GM12878 (cell line): ENCODE measurements around the gene FRMPD2. TPM values are rescaled to one million over a fixed set of nuclear protein-coding genes. Genes with fewer than 3 reads are reported as not detected.

ENCODE experiments used
- ATAC-seq: fragments of 200-7000 bp; cut with Tn5 transposase; 3 replicates; pipeline ENCODE4 v1.9.1; 2020; ENCODE audit warnings: mild to moderate bottlenecking, moderate library complexity
- BruUV-seq: library from RNA; stranded (reverse); fragments of 400-500 nt; replicated peaks from 2 replicates; lab custom pipeline; 2021; lab: Mats Ljungman, UMichigan
- CTCF ChIA-PET: fragments of 300-600 bp; sonication (Branson Sonifier 250); formaldehyde crosslinking; extraction: SDS; loops from one replicate; lab custom pipeline; 2021; ENCODE audit warnings: inconsistent platforms; lab: Yijun Ruan, JAX
- POLR2A ChIA-PET: fragments of 350-600 bp; formaldehyde crosslinking; extraction: SDS; loops from one replicate; lab custom pipeline; 2021; ENCODE audit warnings: inconsistent platforms; lab: Charles Lee
- RAD21 ChIA-PET: fragments of 300-600 bp; sonication (Branson Sonifier 250); formaldehyde crosslinking; loops from one replicate; lab custom pipeline; 2023; ENCODE audit warnings: antibody characterized with exemption; ENCODE audit not compliant: unreplicated experiment; lab: Charles Lee
- SMC1A ChIA-PET: fragments of 300-600 bp; sonication (Branson Sonifier 250); formaldehyde crosslinking; loops from one replicate; lab custom pipeline; 2023; ENCODE audit not compliant: unreplicated experiment, uncharacterized antibody; lab: Charles Lee
- DNase-seq: peaks from one replicate; pipeline ENCODE4 v3.0.0-alpha.2; 2011; ENCODE audit warnings: low read depth, low spot score
- FAIRE-seq: peaks from 3 replicates; lab custom pipeline; 2011; peaks lifted over from hg19 to GRCh38; lab: Jason Lieb, UNC
- H2AFZ ChIP-seq: 2 replicates; pipeline ENCODE4 v1.6.0; 2011; ENCODE audit warnings: low read depth, low read length, control low read depth; ENCODE audit not compliant: control insufficient read depth
- H3K27ac ChIP-seq: 2 replicates; pipeline ENCODE4 v1.5.1; 2011; ENCODE audit warnings: control low read depth; ENCODE audit not compliant: control insufficient read depth, insufficient read depth
- H3K27me3 ChIP-seq, 2 experiments: replicated peaks in 1 of 2; 2 replicates each; pipeline versions ENCODE4 v1.6.0 to v1.6.1; 2011; ENCODE audit warnings: low read length in 1 of 2; ENCODE audit not compliant: control insufficient read depth in 2 of 2, insufficient read depth in 2 of 2
- H3K36me3 ChIP-seq, 2 experiments: 2 replicates each; pipeline ENCODE4 v1.5.1; 2011; ENCODE audit warnings: low read length in 1 of 2; ENCODE audit not compliant: control insufficient read depth in 2 of 2, insufficient read depth in 2 of 2
- H3K4me1 ChIP-seq: 2 replicates; pipeline ENCODE4 v1.6.1; 2011; ENCODE audit warnings: mild to moderate bottlenecking, low read length, moderate library complexity, mixed read lengths; ENCODE audit not compliant: control insufficient read depth, insufficient read depth
- H3K4me2 ChIP-seq: 2 replicates; pipeline ENCODE4 v1.6.0; 2011; ENCODE audit warnings: control low read depth; ENCODE audit not compliant: control insufficient read depth, insufficient read depth
- H3K4me3 ChIP-seq: fragments of 200-600 bp; sonication (generic); 2 replicates; pipeline ENCODE4 v1.5.1; 2016
- H3K79me2 ChIP-seq: 2 replicates; pipeline ENCODE4 v1.6.0; 2011; ENCODE audit warnings: low read length; ENCODE audit not compliant: control insufficient read depth, insufficient read depth
- H3K9ac ChIP-seq: 2 replicates; pipeline ENCODE4 v1.8.0; 2011; ENCODE audit warnings: low read length, control low read depth, mixed read lengths; ENCODE audit not compliant: control insufficient read depth, insufficient read depth
- H3K9me3 ChIP-seq: replicated peaks from 3 replicates; pipeline ENCODE4 v1.5.1; 2011; ENCODE audit warnings: mild to moderate bottlenecking, low read length; ENCODE audit not compliant: control insufficient read depth, insufficient read depth
- H4K20me1 ChIP-seq: 2 replicates; pipeline ENCODE4 v1.6.0; 2011; ENCODE audit not compliant: control insufficient read depth, insufficient read depth
- CHD1 ChIP-seq: IDR thresholded peaks from 2 replicates; pipeline ENCODE4 v1.6.1; 2012; ENCODE audit warnings: low read depth, low read length, improper control_type of control experiment
- EGR1 ChIP-seq, 2 experiments: IDR thresholded peaks; 1 replicate in 1 of 2; 2 replicates in 1 of 2; pipeline ENCODE4 v1.6.1; 2011 to 2012; ENCODE audit warnings: low read depth in 2 of 2, low read length in 2 of 2, borderline replicate concordance in 1 of 2, mild to moderate bottlenecking in 1 of 2, moderate library complexity in 1 of 2
- FOS ChIP-seq: IDR thresholded peaks from 3 replicates; pipeline ENCODE4 v1.6.1; 2011; ENCODE audit warnings: borderline replicate concordance; ENCODE audit not compliant: insufficient read length; ENCODE audit errors: extremely low read depth
- HCFC1 ChIP-seq: fragments of 150-350 bp; IDR thresholded peaks from 2 replicates; pipeline ENCODE4 v1.6.1; 2014; ENCODE audit warnings: low read length
- IKZF2 ChIP-seq, 2 experiments: fragments of 450-650 bp; IDR thresholded peaks; 2 replicates each; pipeline ENCODE4 v1.6.1; 2017; ENCODE audit warnings: mild to moderate bottlenecking in 2 of 2, moderate library complexity in 2 of 2
- MEF2A ChIP-seq: IDR thresholded peaks from 2 replicates; pipeline ENCODE4 v1.6.1; 2011; ENCODE audit warnings: low read depth, mild to moderate bottlenecking, low read length, moderate library complexity; ENCODE audit not compliant: insufficient read depth
- RFX5 ChIP-seq: IDR thresholded peaks from 2 replicates; pipeline ENCODE4 v1.6.1; 2011; ENCODE audit warnings: low read depth, low read length, improper control_type of control experiment
- SIN3A ChIP-seq: IDR thresholded peaks from 2 replicates; pipeline ENCODE4 v1.6.1; 2012; ENCODE audit warnings: low read depth, low read length, improper control_type of control experiment
- SMAD5 ChIP-seq: IDR thresholded peaks from 2 replicates; pipeline ENCODE4 v1.6.1; 2016; ENCODE audit warnings: antibody characterized with exemption, low read depth
- TCF7 ChIP-seq: IDR thresholded peaks from 2 replicates; pipeline ENCODE4 v1.6.1; 2014; ENCODE audit warnings: antibody characterized with exemption, borderline replicate concordance
- ZNF622 ChIP-seq: fragments of 450-650 bp; IDR thresholded peaks from 2 replicates; pipeline ENCODE4 v1.6.1; 2017; ENCODE audit warnings: mild to moderate bottlenecking, inconsistent platforms
- whole genome bisulfite sequencing: methylation state at CpG from one replicate; pipeline ENCODE4 v1.1.6; 2016; ENCODE audit warnings: low lambda C conversion rate; ENCODE audit not compliant: insufficient replicate concordance, insufficient coverage; ENCODE audit errors: missing lambda C conversion rate; 5-methylcytosine and 5-hydroxymethylcytosine counted together
- in situ Hi-C: fragments of 300-500 bp; cut with MboI; formaldehyde crosslinking; loops from 9 replicates; pipeline ENCODE4 v1.14.3; 2018; ENCODE audit warnings: mixed read lengths
- intact Hi-C: fragments of 100-400 bp; cut with micrococcal nuclease; formaldehyde crosslinking; loops from one replicate; pipeline ENCODE4 v1.14.2; 2022; ENCODE audit not compliant: unreplicated experiment
- polyA plus RNA-seq, 11 experiments: library from polyadenylated mRNA; depleted of rRNA in 4 of 11; unstranded in 6 of 11; stranded (reverse) in 5 of 11; fragments of >200 nt; fragmentation: Nextera tagmentation in 4 of 11; fragmentation: Illumina TruSeq in 1 of 11; extraction: Ambion mirVana in 4 of 11; extraction: Trizol in 1 of 11; gene quantifications; 1 replicate in 1 of 11; 2 replicates in 10 of 11; pipeline versions ENCODE4 v1.2.1 to v1.2.3, GENCODE V29; 2011 to 2016; ENCODE audit warnings: inconsistent platforms in 2 of 11, missing spikeins in 2 of 11, low read depth in 1 of 11
- total RNA-seq, 4 experiments: library from RNA; depleted of rRNA in 3 of 4; stranded (reverse); fragments of >200 nt in 3 of 4; fragmentation: Illumina TruSeq in 1 of 4; extraction: Trizol in 1 of 4; gene quantifications; 2 replicates each; pipeline versions ENCODE4 v1.2.1 to v1.2.3, GENCODE V29; 2013 to 2021
- TF ChIP-seq, protein P1 (sequence below): fragments of 150-350 bp; IDR thresholded peaks from 2 replicates; pipeline ENCODE4 v1.6.1; 2014; ENCODE audit warnings: mild to moderate bottlenecking, low read depth, low read length
- TF ChIP-seq, protein P2 (sequence below): IDR thresholded peaks from 2 replicates; pipeline ENCODE4 v1.6.1; 2012; ENCODE audit warnings: low read depth, low read length, improper control_type of control experiment
- TF ChIP-seq, protein P3 (sequence below): fragments of 450-650 bp; IDR thresholded peaks from 2 replicates; pipeline ENCODE4 v1.6.1; 2017; ENCODE audit warnings: mild to moderate bottlenecking, moderate library complexity

Gene FRMPD2
- total and polyA plus RNA-seq, 10 of the 15 experiments (the other 5 are each of a cell fraction or from before 2014, with no cell fraction given) = 0.38 to 5.7 (median 1.4) TPM

DNA sequence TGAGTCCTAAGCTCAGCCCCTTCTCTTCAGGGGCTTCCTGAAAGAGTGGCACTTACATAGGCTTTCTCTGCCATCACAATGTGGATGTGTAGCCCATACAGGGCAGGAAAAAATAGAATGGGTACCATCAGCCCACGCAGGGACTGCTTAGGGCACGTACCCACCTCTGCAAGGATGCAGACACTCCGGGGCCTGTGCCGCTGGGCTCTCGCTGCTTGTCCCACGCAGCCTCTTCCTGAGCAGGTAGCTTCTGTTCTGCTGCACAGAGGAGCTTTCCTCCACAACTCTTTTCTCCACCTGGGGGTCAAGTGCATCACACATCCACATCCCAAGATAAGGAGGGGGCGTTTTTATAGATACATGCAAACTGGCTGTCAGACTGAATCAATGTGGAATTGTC lies 34.3 kb downstream of the FRMPD2 start:
- no peak overlapping the region for H3K4me3 ChIP-seq
- WGBS = 61% methylated on average over 7 of the region's 7 CpGs
- no peak for FAIRE-seq
- in situ Hi-C loops (no loop called here), intact Hi-C loops (no loop called here)
- no peaks in the 10 kb centered on the region for H3K27me3 ChIP-seq
- TF ChIP-seq SMAD5 (no peak), TCF7 (no peak), RFX5 (no peak), SIN3A (no peak), HCFC1 (no peak), MEF2A (no peak), IKZF2 (IDR thresholded peaks at IDR 0.05) (no peak), FOS (no peak), ZNF622 (no peak), CHD1 (no peak), EGR1 (IDR thresholded peaks at IDR 0.05; ENCODE audit: borderline replicate concordance in 1 of 2, low read depth in 2 of 2, low read length in 2 of 2) (no peak)
- TF ChIP-seq, protein P1, sequence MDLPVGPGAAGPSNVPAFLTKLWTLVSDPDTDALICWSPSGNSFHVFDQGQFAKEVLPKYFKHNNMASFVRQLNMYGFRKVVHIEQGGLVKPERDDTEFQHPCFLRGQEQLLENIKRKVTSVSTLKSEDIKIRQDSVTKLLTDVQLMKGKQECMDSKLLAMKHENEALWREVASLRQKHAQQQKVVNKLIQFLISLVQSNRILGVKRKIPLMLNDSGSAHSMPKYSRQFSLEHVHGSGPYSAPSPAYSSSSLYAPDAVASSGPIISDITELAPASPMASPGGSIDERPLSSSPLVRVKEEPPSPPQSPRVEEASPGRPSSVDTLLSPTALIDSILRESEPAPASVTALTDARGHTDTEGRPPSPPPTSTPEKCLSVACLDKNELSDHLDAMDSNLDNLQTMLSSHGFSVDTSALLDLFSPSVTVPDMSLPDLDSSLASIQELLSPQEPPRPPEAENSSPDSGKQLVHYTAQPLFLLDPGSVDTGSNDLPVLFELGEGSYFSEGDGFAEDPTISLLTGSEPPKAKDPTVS = no peak
- TF ChIP-seq, protein P2, sequence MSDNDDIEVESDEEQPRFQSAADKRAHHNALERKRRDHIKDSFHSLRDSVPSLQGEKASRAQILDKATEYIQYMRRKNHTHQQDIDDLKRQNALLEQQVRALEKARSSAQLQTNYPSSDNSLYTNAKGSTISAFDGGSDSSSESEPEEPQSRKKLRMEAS = no peak
- TF ChIP-seq, protein P3, sequence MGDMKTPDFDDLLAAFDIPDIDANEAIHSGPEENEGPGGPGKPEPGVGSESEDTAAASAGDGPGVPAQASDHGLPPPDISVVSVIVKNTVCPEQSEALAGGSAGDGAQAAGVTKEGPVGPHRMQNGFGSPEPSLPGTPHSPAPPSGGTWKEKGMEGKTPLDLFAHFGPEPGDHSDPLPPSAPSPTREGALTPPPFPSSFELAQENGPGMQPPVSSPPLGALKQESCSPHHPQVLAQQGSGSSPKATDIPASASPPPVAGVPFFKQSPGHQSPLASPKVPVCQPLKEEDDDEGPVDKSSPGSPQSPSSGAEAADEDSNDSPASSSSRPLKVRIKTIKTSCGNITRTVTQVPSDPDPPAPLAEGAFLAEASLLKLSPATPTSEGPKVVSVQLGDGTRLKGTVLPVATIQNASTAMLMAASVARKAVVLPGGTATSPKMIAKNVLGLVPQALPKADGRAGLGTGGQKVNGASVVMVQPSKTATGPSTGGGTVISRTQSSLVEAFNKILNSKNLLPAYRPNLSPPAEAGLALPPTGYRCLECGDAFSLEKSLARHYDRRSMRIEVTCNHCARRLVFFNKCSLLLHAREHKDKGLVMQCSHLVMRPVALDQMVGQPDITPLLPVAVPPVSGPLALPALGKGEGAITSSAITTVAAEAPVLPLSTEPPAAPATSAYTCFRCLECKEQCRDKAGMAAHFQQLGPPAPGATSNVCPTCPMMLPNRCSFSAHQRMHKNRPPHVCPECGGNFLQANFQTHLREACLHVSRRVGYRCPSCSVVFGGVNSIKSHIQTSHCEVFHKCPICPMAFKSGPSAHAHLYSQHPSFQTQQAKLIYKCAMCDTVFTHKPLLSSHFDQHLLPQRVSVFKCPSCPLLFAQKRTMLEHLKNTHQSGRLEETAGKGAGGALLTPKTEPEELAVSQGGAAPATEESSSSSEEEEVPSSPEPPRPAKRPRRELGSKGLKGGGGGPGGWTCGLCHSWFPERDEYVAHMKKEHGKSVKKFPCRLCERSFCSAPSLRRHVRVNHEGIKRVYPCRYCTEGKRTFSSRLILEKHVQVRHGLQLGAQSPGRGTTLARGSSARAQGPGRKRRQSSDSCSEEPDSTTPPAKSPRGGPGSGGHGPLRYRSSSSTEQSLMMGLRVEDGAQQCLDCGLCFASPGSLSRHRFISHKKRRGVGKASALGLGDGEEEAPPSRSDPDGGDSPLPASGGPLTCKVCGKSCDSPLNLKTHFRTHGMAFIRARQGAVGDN = no peak
- no peak for ATAC-seq
- no TSS peak for BruUV-seq
- ChIA-PET CTCF (interaction anchor here (1.3 to 1.5 kb wide), 2 partner anchors 11 to 26 kb away, joined by 3 to 4 read pairs; no protein-coding TSS in a partner anchor), SMC1A (interaction anchor here (0.9 kb wide), 1 partner anchor 14 kb away, joined by 3 read pairs; no protein-coding TSS in a partner anchor), RAD21 (no interaction called here), POLR2A (no interaction called here)
- no peak overlapping the region for H3K27ac ChIP-seq
- no peak overlapping the region for H3K4me2 ChIP-seq
- no peak overlapping the region for H2AFZ ChIP-seq
- no peak overlapping the region for H3K9ac ChIP-seq
- H3K4me1 ChIP-seq = no peaks in the 10 kb centered on the region
- no peaks in the 10 kb centered on the region for H3K79me2 ChIP-seq
- no peaks in the 10 kb centered on the region for H3K9me3 ChIP-seq
- no peaks in the 10 kb centered on the region for H3K36me3 ChIP-seq
- no peaks in the 10 kb centered on the region for H4K20me1 ChIP-seq
- DNase-seq = no peak
